GM19463 (cell line): ENCODE data around the gene MLLT1.

Source experiments
- ATAC-seq: cut with Tn5 transposase; IDR thresholded peaks from one replicate; pipeline ENCODE4 v1.9.1; 2021; ENCODE audit warnings: mild to moderate bottlenecking, moderate library complexity; ENCODE audit not compliant: unreplicated experiment

The MLLT1 gene

GRCh38 chr19:6236310-6237291, 43.2 kb downstream of the MLLT1 start:
- ATAC-seq: no peak

GRCh38 chr19:6235031-6235951, 44.5 kb downstream of the MLLT1 start:
- ATAC-seq: no peak

- ATAC-seq: no peak
These were observed 45.2 kb downstream of the MLLT1 start for GRCh38 chr19:6234527-6234926.

GRCh38 chr19:6233827-6234511, 45.8 kb downstream of the MLLT1 start:
- no peak for ATAC-seq

GRCh38 chr19:6233056-6233826, 46.5 kb downstream of the MLLT1 start:
- no peak for ATAC-seq

GRCh38 chr19:6232601-6233055, 47.1 kb downstream of the MLLT1 start:
- no peak for ATAC-seq

- ATAC-seq: no peak
These were observed 48.8 kb downstream of the MLLT1 start for GRCh38 chr19:6230991-6231448.

- ATAC-seq: no peak
These were observed 49.6 kb downstream of the MLLT1 start for GRCh38 chr19:6229951-6230712.

GRCh38 chr19:6229216-6229913, 50.4 kb downstream of the MLLT1 start:
- no peak for ATAC-seq

- ATAC-seq: no peak
These were observed 51.1 kb downstream of the MLLT1 start for GRCh38 chr19:6228551-6229215.

- ATAC-seq: no peak
These were observed 51.8 kb downstream of the MLLT1 start for GRCh38 chr19:6227936-6228325.

GRCh38 chr19:6227156-6227935, 52.4 kb downstream of the MLLT1 start:
- no peak for ATAC-seq

GRCh38 chr19:6226444-6227155, 53.2 kb downstream of the MLLT1 start:
- ATAC-seq: no peak

- no peak for ATAC-seq
These were observed 53.8 kb downstream of the MLLT1 start for GRCh38 chr19:6226012-6226411.

- ATAC-seq: no peak
These were observed 54.4 kb downstream of the MLLT1 start for GRCh38 chr19:6225232-6225865.

GRCh38 chr19:6224308-6224675, 55.5 kb downstream of the MLLT1 start:
- ATAC-seq: no peak
